NCI-H748 (cell line): ENCODE measurements around the gene IGF1R.
A peak's percentile ranks its signal among the peaks of the same experiment; 100 is the strongest.

ENCODE experiments used
- DNase-seq: peaks from one replicate; lab custom pipeline; 2025; ENCODE audit not compliant: unreplicated experiment; lab: John Stamatoyannopoulos, UW

The IGF1R gene

DNA sequence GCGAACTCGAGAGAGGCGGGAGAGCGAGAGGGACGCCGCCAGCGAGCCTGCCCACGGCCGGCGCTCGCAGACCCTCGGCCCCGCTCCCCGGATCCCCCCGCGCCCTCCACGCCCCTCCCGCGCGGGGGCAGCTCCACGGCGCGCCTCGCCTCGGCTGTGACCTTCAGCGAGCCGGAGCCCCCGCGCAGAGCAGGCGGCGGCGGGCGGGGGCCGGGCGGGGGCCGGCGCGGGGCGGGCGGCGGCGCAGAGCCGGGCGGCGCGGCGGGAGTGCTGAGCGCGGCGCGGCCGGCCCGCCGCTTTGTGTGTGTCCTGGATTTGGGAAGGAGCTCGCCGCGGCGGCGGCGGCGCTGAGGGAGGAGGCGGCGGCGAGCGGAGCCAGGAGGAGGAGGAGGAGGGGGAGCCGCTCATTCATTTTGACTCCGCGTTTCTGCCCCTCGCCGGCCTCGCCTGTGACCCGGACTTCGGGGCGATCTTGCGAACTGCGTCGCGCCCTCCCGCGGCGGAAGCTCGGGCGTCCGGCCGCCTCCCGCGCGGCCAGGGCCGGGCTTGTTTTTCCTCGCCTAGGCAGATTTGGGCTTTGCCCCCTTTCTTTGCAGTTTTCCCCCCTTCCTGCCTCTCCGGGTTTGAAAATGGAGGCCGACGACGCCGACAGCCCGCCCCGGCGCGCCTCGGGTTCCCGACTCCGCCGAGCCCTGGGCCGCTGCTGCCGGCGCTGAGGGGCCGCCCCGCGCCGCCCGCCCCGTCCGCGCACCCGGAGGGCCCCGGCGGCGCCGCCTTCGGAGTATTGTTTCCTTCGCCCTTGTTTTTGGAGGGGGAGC lies 524 bp downstream of the IGF1R start:
- DNase-seq: peak; percentile 51

DNA sequence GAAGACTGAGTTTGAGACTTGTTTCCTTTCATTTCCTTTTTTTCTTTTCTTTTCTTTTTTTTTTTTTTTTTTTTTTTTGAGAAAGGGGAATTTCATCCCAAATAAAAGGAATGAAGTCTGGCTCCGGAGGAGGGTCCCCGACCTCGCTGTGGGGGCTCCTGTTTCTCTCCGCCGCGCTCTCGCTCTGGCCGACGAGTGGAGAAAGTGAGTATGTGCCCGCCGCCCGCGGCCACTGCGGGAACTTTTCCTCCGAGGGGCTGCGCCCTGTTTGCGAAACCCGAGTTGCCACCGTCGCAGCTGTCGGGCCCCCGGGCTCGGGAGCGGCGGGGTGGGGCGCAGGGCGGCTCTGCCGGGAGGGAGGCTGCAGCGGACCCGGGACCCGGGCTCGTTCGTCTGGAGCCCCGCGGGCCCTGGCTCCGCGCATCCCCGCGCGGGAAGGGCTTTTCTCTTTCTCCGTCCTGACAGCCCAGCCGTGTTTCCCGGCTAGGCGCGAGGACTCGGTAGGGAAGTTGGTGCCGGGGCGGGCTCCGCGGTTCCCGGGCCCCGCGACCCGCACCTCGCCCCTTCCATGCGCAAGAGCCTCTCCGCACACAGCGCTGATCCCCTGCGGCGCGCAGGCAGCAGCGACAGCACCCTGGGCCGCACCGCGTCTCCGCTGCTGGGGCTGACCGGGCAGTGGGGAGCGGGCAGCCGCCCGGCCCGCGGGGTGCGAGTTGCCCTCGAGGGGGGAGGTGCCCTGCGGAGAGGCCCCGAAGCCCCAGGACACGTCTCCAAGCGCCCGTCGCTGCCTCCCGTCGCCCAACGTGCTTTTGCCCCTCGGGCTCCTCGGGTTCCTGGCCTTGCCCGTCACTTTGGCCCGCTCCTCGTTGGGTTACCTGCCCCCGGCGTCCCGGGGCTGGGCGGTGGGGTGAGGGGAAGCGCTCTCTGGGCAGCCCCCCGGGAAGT lies 1.4 kb downstream of the IGF1R start:
- peak; percentile 24 for DNase-seq

DNA sequence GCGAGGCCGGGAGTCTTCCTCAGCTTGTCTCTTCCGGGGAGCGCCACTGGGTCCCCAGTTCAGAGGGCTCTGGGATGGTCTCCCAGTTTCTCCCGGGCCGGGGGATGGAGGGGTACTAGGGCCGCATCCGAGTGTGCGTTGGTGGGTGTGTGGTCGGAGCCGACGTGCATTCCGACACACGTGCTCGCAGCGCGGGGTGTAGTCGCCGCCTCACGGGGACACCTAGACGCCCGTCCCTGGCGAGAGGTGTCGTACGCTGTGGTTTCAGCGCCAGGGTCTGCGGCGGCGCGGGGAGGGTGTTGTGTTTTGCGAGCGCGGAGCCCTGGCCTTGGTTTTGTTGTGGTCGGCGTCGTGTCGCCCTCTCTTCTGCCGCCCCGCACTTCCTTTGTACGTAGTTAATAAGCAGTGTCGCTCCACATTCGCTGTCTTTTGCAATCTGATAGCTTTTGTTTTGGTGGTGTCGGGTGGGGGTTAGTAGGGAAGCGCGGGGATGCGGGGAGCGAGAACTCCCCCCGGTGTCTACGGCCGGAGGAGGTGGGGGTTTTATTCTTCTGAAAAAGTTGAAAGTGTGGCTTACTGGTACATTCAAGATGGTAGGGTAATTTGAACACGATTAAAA lies 2.2 kb downstream of the IGF1R start:
- peak; percentile 42 for DNase-seq

DNA sequence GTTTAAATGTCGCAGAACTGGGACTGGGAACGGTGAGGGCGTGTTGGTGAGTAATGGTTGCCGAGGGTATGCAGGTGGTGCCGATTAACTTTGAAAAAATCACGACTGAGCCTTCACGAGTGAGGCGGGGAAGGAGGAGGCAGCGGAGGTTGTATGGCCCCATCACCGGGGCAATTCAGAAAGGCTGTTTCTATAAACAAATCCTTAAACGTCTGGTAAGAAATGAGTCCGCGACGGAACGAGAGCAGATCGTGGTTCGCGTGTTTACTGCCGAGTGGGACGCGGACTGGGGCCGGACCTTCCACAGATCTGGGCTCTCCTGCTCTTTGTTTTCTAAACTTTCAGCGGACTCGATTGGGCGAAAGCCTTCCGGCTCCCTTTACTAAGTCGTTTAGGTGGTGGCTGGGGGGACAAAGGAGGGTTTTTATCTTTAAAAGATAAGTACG lies 2.7 kb downstream of the IGF1R start:
- DNase-seq: no peak

DNA sequence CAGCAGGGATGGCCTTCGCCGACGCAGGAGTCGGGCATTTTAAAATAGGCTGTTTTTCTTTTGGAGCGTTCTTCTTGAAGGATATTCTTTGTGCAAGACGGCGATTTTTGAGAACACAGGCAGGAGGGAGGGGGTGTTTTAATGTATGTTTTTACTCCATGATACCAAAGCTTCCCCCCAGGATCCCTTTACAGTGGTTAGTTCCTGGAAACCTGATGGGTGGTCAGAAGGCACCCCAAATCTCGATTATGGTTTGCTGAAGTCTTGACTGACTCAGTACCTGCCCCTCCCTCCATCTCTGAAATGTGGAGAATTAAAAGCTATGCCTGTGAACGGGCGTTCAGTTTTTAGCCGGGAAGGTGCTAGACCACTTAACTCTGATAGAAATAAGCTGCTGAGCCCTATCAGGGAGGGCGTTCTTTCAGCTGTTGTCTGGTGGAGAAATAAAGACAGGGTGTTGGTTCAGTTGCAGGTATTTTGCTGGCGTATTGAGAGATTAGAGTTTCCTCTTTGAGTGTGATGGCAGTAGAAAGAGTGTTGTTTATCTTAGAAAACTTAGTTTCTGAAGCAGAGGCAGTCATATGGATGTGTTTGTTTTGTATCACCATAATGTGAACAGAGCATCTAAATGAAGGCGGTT lies 3.4 kb downstream of the IGF1R start:
- peak; percentile 19 for DNase-seq

DNA sequence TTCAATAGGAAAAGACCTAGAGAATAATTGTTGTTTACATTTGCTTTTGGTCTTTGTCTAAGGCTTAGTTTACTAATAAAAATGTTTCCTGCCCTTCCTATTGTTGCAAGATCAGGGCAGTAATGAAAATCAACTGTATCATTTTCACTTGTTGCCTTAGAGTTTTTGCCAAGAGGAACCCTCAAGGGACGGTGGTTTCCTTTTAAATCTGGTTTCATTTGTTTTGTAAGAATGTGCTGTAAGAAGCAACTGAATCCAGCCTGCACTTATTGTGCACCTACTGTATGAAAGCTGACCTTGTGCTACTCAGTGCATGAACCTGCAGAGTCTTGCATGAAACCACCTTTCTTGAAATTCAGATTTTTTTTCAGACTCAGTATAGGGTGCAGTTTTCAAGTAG lies 5.3 kb downstream of the IGF1R start:
- DNase-seq: no peak

DNA sequence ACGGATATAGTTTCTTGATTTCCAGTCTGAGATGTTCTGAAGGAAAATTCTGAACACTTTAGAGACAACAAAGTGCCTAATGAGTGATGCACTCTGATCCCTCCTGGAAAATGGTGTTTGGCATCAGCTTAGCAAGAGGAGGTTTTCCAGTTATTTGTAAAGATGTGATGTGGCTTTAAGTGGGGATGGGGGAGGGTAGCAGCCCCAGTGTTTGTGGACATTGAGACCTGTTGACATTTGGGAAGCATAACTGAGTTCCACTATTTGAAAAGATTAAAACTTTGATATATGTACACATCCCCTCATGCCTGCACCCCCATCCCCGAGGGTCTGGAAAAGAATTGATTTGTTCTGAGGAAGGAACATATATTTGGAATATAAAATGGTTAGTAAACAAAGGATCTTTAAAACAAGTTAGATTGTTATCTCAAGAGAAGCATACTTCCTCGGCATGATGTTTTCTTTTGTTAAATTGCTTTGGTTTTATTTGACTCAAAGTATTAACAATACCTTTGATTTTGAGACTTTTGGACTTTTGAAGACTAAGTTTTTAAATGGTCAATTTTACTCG lies 6.5 kb downstream of the IGF1R start:
- DNase-seq: no peak

DNA sequence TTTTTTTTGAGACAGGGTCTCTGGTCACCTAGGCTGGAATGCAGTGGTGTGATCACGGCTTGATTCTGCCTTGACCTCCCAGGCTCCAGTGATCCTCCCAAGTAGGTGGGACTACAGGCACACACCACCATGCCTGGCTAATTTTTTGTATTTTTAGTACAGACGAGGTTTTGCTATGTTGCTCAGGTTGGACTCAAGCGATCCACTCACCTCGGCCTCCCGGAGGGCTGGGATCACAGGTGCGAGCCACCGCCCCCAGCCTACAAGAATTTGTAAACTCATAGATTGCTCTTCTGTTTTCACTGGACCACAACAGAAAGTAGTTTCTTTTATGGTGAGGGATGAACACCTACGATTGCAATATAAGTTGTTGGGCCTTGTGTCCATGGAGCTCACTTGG lies 7.4 kb downstream of the IGF1R start:
- DNase-seq: no peak

DNA sequence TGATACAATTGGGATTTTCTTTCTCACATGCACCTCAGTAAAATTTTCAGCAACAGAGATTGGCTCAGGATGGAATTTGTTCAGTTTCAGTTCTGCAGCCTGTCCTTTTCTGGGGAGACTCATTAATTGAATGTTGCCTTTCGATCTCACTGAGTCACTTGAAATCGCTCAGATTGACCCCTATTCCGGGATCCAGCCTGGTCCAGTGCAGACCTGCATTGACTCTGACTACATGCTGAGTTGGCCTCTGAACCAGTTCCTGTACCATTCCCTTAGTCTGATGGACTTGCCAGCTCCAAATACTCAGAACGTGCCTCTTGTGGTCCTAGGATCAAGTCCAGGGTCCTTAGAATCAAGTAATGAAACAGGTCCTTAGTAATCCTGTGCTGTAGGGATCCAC lies 9.4 kb downstream of the IGF1R start:
- no peak for DNase-seq

DNA sequence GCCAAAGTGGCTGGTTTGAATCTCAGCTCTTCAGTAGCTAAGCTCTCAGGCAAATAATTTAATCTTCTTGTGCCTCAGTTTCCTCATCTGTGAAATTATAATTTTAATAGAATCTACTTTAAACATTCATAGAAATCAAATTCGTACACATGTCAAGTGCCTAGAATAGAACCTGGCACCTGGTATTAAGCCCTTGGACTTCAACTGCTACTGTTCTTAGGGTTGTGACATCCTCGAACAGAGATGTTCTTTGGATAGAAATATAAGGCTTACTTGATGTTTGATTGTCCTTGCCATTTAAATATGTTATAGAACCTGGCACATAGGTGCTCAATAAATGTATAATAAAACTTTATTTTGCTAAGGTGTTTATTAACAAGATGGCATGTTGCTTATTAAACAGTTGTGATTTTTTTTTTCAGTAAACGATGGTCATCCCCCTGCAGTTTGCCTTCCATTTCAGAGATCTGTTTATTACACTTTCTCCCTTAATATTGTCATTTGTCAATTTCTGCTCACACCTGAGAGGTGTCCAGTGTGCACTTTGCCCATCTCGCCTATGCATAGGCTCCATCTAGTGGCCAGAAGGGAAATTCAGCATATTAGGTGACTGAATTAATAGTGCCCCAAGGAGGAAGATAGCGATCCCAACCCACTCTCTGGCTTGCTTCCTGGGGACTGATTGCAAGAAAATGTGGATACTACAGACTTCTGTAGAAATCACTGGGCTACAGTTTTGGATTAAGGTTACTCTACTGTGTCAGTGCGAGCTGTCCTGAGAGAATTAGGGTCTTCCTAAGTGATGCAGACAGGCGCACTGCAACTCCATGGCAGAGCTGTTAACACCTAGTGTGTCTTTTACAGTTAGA lies 10.7 kb downstream of the IGF1R start:
- DNase-seq: peak; percentile 57

DNA sequence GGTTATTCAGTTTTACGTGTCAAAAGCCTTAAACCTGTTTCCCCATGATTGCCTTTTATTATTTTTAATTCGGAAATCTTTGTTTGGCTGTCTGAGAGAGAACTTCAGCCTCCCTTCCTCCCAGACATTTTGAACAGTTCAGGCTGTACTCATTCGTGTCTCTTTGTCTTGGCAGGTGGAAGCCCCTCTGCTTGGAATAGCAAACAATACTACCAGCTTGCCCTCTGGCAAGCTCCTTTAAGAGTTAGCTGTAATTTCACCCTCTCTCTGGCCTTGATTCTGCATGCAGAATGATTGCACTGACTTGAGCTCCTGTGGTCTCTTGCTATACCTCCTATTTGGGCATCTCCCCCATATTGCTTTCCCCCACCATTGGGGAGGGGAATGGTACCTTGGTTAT lies 11.7 kb downstream of the IGF1R start:
- no peak for DNase-seq

DNA sequence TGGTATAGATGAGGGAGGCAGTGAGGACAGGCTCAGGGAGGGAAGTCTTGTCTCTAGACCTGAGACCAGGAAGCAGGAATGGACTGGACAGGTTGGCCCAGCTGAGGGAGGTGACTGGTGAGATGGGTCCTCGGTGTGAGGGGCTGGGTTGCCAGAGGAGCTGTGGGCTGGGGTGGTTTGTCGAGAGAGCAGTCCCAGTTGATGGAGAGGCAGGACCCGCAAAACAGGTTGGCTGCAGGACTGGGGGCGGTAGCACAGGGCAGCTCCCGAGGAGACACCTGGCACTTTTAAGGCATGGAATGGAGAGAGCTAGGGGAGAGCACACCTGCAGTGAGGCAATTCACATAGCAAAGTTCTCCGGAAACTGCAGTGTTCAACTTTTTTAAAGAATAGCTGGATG lies 14.7 kb downstream of the IGF1R start:
- no peak for DNase-seq

DNA sequence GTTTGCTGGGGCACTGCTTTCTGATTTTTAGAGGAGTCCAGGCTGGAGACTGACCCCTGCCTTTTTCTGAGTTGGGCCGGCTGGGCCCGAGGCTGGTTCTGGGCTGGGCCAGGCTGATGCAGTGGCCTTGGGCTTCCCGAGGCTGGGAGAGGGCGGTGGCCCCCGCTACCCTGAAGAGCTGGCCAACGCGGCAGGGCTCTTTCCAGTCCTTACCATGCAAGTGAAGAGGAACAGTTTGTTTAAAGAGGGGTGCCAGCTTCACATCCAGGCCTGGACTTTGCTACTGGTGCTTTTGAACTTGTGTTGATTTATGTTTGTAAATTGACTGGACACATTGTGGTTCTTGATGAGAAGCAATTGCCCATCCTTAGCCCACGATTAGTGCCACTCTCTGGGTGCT lies 15.3 kb downstream of the IGF1R start:
- DNase-seq: no peak

DNA sequence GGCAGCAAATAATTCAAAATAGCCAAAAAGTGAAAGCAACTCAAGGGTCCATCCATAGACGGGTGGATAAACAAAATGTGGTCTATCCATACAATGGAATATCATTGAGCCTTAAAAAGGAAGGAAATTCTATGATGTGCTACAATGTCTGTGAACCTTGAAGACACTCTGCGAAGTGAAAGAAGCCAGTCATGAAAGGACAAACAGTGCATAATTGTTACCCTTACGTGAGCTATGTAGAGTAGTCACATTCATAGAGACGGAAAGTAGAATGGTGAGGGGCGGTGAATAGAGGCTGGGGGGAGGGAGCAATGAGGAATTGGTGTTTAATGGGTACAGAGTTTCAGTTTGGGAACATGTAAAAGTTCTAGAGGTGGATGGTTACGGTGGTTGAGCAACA lies 18.1 kb downstream of the IGF1R start:
- no peak for DNase-seq

DNA sequence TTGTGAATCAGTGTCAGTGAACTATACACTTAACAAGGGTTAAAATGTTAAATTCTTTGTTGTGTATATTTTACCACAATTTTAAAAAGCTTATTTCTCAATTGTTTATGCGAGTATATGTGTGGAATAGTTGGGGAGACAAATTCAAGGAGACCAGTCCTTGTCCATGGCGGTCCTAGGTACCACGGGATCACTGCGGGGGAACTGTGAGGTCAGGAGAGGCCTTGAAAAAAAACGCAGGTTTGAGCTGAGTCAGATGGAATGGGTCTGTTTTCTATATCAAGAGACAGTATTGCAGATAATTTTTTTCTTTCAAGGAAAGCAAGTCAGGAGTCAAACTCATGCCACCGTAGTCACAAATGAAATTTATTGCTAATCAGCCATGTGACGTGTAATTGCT lies 18.5 kb downstream of the IGF1R start:
- DNase-seq: no peak

DNA sequence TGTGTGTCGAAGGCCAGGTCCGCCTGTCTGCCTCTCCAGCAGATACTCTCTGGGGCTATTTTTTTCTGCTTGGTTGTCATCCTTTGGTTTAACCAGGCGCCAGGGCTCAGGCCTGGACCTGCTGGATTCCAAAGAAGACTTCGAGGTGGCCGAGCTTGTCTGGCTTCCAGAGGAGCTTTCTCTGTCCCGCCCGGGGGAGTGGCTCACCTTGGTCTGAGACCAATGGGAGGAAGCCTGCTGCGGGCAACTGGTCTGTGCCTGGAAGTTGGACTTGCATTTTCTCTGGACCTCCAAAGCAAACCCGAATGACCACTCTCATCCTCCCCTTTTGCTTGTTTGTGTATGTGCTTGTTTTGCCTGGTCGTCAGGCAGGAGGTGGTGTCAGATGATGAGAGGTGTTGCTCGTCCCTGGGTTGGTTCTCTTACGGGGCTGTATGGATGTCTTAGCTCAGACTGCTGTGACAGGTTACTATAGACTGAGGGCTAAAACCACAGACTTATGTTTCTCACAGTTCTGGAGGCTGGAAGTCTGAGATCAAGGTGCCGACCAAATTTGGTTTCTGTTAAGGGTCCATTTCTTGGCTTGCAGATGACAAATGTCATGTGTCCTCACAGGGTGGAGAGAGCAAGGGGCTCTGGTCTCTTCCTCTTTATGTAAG lies 19.3 kb downstream of the IGF1R start:
- DNase-seq: no peak

DNA sequence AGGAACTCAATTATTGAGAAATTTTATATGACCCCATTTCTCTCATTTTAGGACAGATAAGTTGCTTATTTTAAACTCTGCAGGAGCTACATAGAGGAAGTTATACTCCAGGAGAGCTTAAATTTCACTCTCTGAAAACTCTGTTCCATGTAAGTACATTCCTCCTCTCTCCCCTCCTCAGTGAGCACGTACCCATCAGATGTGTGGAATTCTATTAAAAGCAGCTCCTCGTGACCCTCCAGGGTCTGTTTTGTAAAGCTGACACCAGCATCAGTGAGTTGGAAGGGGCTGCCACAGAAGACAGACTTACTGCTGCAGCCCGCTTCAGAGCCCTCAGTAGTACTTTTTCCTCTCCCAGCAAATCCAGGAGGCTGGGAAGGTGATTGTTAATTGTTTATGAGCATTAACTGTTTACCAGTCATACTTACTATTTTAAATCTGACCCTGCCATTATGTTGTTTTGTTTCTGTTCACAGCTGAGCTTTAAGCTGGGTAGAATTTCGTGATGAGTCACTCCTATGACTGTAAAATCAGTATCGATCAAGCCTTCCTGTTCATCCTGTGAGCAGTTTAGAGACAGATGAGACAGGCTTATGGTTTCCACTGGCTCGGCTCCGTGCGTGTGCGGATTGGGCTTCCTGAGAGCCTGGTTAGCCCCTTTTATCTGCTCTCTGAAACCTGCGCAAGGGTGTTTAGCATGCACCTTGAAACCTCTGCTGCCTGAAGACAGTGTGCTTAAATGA lies 20.4 kb downstream of the IGF1R start:
- DNase-seq: no peak

DNA sequence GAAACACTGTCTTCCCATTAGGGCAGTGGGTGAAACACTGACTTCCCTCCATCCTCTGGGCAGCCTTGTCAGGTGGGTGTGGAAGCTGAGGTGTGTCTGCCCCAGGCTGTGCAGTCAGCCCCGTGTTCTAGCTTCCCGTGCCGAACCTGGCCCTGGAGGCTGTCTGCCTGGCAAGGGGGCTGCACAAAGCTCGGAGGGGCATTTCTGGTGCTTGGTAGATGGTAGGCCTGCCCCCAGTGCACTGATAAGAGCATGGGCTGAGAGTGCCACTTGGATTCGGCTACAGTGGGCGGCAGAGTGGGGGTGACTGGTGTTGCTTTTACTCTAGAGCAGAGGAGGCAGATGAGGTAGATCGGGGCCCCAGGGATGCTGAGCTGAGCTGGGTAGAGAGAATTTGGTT lies 21.3 kb downstream of the IGF1R start:
- DNase-seq: no peak
